HG03103 (cell line): ENCODE results near the gene TRAK1.

ENCODE experiments used
- ATAC-seq: cut with Tn5 transposase; IDR thresholded peaks from one replicate; pipeline ENCODE4 v1.9.1; 2021; ENCODE audit warnings: low read depth; ENCODE audit not compliant: unreplicated experiment

TRAK1 gene

GRCh38 chr3:42149532-42149931 is 58.4 kb downstream of the TRAK1 start:
- ATAC-seq = no peak

GRCh38 chr3:42149975-42150374 is 58.8 kb downstream of the TRAK1 start:
- ATAC-seq = no peak

- no peak for ATAC-seq
Observed at GRCh38 chr3:42151596-42152168, 60.5 kb downstream of the TRAK1 start.

- ATAC-seq = no peak
Observed at GRCh38 chr3:42152193-42152592, 61.0 kb downstream of the TRAK1 start.

- ATAC-seq = no peak
Observed at GRCh38 chr3:42153039-42153438, 61.9 kb downstream of the TRAK1 start.

GRCh38 chr3:42157540-42158538 is 66.7 kb downstream of the TRAK1 start:
- no peak for ATAC-seq

- ATAC-seq = no peak
Observed at GRCh38 chr3:42159147-42159546, 68.0 kb downstream of the TRAK1 start.

GRCh38 chr3:42159706-42160472 is 68.7 kb downstream of the TRAK1 start:
- ATAC-seq = peak; percentile 74

GRCh38 chr3:42161050-42161935 is 70.1 kb downstream of the TRAK1 start:
- no peak for ATAC-seq

GRCh38 chr3:42162462-42162861 is 71.3 kb downstream of the TRAK1 start:
- no peak for ATAC-seq

- ATAC-seq = no peak
Observed at GRCh38 chr3:42163622-42164244, 72.6 kb downstream of the TRAK1 start.

- no peak for ATAC-seq
Observed at GRCh38 chr3:42164656-42165055, 73.5 kb downstream of the TRAK1 start.

- ATAC-seq = no peak
Observed at GRCh38 chr3:42165211-42165610, 74.1 kb downstream of the TRAK1 start.

GRCh38 chr3:42166214-42166613 is 75.1 kb downstream of the TRAK1 start:
- ATAC-seq = no peak

- no peak for ATAC-seq
Observed at GRCh38 chr3:42166662-42167300, 75.6 kb downstream of the TRAK1 start.

GRCh38 chr3:42169579-42170120 is 78.5 kb downstream of the TRAK1 start:
- no peak for ATAC-seq

- ATAC-seq = no peak
Observed at GRCh38 chr3:42172047-42172654, 81.0 kb downstream of the TRAK1 start.

- ATAC-seq = no peak
Observed at GRCh38 chr3:42173307-42173706, 82.2 kb downstream of the TRAK1 start.
